ENCODE measurements around the gene DLL4.
A peak's percentile ranks its signal among the peaks of the same experiment; 100 is the strongest.
"Not testable (repeated sequence)": the region's sequence is repeated elsewhere in the genome, so short reads cannot be mapped to it uniquely, and the experiment has no call there.

Gene DLL4

DNA sequence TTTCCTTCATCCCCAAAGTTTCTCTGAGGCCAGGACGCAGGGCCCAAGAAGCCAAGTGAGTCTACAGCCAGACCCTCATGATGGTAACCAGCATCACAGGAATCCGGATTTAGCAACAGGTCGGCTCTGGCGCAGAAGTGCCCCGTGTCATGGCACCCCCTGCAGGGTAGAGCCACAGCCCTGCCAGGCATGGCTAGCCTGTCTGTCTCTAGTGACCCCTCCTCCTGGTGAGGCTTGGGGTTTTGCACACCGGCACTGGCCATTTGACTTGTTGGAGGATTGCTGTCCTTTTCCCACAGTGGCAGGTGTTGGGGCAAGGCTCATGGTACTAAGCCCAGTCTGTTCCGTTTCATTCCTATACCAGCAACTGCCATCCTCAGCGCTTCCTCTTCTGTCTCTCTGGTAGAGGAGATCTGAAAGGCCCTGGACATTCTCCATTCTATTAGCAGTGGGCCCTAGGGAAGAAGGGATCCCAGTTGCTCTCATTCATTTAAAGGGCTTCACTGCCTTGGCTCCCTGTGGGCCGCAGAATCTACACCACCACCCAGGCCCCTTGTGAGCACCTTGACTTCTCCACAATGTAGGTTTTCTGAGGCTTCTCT is 14.7 kb downstream of the DLL4 start:
- DNase-seq: no peak

GRCh38 chr15:40944510-40945296 is 15.6 kb downstream of the DLL4 start:
- no peak for DNase-seq

GRCh38 chr15:40948706-40949473 is 19.8 kb downstream of the DLL4 start:
- DNase-seq: no peak

- no peak for DNase-seq
These were observed 20.6 kb downstream of the DLL4 start for GRCh38 chr15:40949756-40950207.

DNA sequence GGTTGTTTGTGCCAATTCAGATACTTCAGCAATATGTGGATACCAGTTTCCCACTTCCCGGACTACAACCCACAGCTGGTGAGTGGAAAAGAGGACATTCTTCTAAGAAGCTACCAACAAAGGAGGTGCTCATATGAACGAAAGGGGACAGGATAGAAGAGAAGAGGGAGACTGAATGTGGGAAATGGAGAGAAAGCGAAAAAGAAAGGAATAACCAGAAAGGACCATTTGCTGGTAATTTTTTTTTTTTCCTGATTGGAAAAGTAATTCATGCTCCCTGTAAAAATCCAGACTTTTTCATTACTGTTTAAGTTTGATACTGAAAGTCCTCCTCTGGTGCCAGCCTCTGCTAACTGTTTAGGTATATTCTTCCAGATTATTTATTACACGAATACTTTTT is 22.6 kb downstream of the DLL4 start:
- DNase-seq: no peak

DNA sequence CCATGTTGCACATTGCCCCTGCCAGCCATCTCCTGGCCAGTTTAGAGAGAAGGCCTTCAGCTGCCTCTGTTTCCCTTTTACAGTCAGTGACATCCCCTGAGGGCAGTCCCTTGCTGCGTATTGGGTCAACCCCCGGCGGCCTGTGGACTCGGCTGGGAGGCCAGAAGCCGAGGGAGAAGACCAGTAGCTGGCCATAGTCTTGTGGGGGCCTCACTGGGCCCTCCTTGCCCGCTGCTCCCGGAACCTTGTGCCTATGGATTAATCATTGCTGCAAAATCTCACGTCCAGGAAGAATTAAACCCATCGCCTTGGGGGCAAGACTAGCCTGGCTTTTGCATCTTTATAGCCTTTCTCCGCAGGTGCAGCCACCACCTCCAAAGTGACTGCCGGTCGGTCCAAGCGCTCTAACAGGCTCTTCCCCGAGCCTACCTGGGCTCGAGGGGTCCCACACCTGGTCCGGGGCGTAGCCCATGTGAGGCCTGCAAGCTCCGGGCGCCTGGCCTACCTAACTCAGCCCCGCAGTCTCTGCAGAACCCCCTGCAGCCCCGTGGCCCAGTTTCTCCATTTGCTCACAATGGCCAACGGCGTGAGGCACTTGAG is 23.3 kb downstream of the DLL4 start:
- DNase-seq: no peak

DNA sequence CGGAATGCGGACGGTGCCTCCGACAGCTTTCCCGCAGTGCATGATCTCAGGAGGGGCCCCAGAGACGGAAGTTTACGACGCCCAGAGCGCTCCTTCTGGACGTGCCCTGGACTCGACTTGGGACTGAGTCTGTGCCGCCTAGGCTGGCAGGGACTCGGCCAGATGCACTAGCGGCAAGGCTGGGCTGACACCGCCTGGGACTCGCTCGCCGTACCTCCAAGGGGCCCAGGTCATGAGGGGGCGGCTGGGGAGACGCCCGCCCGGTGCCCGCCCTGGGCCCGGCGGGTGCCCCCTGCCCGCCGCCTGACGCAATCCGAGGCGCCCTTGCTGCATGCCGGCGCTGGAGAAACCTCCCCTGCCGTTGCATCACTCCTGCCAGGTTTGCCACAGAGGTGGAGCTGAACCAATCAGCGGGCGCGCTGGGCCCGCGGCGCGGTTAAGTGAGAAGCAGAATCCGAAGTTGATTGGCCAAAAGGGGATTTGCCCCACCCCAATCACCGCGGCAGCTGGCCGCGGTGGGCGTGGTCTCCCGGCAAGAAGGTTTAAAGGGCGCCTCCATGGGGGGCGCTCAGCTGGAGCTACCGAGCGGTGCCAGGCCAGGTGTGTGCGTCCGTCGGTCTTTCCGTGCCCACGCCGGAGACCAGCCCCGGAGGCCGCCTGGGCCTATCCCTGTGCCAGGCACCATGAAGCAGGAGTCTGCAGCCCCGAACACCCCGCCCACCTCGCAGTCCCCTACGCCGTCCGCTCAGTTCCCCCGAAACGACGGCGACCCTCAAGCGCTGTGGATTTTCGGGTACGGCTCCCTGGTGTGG is 24.0 kb downstream of the DLL4 start, which contains the start of gene CHAC1:
TSS of gene CHAC1 (plus strand) at position 571 of the 812 bp plus-strand sequence. CDS start at position 684, 113 bp downstream.
- DNase-seq: peak; percentile 99

- DNase-seq: no peak
These were observed 24.6 kb downstream of the DLL4 start for GRCh38 chr15:40953713-40954074.

- not testable (repeated sequence) for DNase-seq
These were observed 25.2 kb downstream of the DLL4 start for GRCh38 chr15:40954158-40954848.

GRCh38 chr15:40955141-40955903 is 26.2 kb downstream of the DLL4 start:
- no peak for DNase-seq

DNA sequence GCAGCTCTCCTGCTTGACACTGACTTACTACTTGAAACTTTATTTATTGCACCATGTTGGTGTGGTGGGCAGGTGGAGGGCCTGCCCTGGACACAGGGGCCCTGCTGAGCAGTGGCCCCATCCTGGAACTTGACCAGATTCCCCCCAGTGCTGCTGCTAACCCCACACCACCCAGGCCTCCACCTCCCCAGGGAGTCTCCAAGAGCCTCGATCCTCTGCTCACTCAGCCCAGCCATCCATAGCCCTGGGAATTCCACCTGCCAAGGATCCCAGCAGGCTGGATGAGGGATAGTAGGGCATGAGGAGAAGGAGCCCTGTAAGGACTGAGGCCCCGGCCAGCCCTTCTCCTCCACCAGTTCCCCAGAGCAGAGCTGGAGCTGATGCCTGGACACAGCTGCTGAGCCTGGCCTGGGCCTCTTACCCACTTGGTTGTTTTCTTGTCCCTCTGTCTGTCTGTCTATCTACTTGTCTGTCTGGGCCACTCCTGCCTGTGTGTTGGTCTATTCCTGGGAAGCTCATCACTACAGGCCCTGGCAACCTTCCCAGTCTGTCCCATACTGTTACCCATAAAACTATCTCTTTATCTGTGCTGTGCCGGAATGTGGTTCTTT is 26.9 kb downstream of the DLL4 start:
- DNase-seq: no peak

DNA sequence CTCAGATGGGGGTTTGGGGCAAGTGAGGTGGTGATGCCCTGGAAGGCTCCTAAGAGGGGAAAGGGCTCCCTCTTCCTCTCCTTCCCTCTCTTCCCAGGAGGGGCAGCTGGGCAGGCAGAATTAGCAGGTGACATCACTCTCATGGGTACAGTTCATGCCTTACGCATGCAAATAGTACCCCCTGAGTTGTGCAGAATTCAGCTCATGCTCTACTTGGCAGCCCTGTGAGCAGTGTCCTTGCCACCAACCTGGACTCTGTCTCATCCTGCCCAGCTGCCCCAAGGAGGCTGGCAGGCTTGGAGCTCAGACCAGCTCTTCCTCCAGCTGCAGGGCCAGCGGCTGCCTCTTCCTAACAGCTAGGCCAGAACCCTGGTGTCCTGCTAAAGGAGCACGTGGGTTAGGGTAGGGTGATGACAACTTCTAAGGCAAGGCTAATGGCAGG is 27.4 kb downstream of the DLL4 start:
- no peak for DNase-seq

GRCh38 chr15:40957041-40957555 is 28.0 kb downstream of the DLL4 start:
- DNase-seq: no peak

DNA sequence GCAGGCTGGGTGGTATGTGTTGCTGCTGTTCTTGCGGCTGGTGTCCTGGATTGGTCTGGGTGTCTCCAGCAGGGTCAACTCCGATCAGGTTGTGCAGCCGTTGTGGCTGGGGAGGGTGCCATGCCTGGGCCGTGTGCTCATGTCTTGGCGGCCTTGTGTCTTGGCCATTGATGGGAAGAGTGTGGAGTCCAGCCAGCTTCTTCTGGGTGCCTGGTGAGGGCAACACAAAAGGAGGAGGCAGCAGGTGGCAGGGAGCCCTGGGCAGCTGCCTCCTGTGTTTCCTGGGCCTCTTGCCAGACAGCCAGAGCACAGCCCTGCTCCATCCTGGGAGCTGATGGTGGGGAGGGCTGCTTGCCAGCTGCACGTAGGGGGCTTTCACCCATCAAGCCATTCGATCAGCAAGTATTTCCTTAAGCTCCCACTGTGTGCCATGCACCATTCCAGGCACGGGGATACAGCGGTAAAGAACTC is 28.5 kb downstream of the DLL4 start:
- peak; percentile 21 for DNase-seq

DNA sequence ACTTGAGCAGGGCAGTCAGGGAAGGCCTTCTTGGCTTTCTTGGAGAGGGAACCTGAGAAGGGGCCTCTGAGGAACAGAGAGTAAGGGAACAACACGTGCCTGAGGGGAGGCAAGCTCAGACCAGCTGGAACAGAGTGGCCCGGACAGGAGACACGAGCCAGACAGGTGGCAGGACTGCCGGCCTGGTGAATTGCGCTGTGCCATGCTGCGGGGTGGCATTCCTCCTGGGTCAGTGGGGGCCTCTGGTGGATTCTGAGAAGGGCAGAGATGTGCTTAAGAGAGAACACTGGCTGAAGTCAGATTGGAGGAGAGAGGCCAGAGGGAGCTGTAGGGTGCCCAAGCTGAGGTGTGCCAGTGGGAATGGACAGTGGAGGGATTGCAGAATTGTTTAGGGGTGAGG is 29.0 kb downstream of the DLL4 start:
- no peak for DNase-seq

GRCh38 chr15:40958723-40959122 is 29.6 kb downstream of the DLL4 start:
- DNase-seq: no peak

DNA sequence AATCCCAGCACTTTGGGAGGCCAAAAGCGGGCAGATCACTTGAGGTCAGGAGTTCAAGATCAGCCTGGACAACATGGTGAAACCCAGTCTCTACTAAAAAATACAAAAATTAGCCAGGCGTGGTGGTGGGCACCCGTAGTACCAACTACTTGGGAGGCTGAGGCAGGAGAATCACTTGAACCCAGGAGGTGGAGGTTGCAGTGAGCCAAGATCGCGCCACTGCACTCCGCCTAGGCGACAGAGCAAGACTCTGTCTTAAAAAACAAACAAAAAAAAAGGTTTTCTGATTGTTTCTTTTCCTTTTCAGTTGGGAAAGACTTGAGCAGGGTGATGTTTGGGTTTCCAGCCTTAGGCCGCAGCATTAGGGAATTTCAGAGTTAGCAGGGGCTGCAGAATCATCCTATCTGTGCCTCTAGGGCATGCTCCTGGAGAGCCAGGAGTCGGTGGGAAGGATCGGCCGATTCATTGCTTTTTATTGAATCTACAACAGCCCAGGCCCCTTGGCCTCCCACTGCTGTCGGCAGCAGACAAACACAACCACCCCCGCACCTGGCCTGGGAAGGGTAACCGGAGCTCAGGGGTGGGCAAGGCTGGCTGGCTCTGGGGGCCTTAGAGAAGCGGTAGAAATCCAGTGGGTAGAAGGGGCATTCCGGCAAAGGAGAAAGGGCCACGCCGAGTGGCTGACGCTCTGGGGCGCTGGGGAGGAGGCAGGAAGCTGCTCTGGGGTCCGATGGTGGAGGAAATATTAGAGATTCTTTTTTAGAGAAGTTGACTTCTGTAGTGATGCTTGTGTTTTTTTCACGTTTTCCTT is 30.4 kb downstream of the DLL4 start:
- no peak for DNase-seq

DNA sequence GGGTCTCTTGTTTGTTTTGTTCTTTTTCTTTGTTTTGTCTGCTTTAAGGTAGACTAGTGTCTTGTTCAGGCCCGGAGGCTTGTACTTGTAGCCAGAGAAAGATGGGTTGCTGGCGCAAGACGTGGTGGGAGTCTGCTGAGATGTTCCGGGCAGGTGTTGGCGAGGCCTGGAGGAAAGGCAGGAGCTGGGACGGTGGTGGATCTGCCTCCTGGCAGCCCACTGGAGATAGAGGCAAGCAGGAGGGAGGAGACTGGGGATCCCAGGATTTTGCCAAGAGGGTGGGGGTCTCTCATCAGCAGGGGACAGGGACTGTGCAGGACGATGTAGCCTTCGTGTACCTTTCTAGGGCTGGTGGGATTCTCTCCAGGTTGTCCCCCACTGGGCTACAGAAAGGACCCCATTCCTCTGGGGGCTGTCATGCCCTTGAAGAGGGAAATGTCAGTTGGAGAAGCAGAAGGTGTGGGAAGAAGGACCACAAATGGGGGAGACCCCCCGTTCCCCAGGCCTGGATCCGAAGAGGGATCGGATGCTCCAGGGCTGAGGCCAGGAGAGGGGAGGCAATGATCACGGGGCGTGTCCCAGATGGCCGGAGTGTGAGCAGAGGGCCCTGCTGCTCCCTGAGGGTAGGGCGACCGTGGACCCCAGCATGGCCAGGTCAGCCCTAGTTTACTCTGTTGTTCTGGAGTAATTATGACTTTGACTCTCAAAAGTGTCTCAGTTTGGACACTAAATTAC is 31.2 kb downstream of the DLL4 start:
- DNase-seq: no peak

Data from fibroblast of skin of right quadriceps (primary cell).